Neural cell (in vitro differentiated cells): ENCODE data around the gene CERS3. TPM values are rescaled to one million over a fixed set of nuclear protein-coding genes. Genes with fewer than 3 reads are reported as not detected.

Experiments used
- H2AFZ ChIP-seq: fragments of 200-600, 300-800 bp; sonication (generic), shearing (Covaris generic); 2 replicates; pipeline ENCODE4 v1.6.0; 2014; ENCODE audit warnings: low read depth, mild to moderate bottlenecking, antibody characterized with exemption, low read length, moderate library complexity
- H3F3A ChIP-seq: fragments of 200-600 bp; shearing (Covaris generic); 2 replicates; pipeline ENCODE4 v1.6.1; 2016; ENCODE audit warnings: mild to moderate bottlenecking, moderate library complexity, mixed read lengths, antibody characterized with exemption, low read length; ENCODE audit not compliant: insufficient read depth, poor library complexity, severe bottlenecking
- H3K27ac ChIP-seq: fragments of 200-600, 300-800 bp; sonication (generic), shearing (Covaris generic); 2 replicates; pipeline ENCODE4 v1.5.1; 2014; ENCODE audit warnings: mild to moderate bottlenecking, low read length, moderate library complexity
- H3K27me3 ChIP-seq: fragments of 300-800, 200-600 bp; sonication (generic), shearing (Covaris generic); 2 replicates; pipeline ENCODE4 v1.6.0; 2014; ENCODE audit warnings: mild to moderate bottlenecking, low read depth, low read length, moderate library complexity; ENCODE audit not compliant: insufficient read depth
- H3K36me3 ChIP-seq: fragments of 300-800, 200-600 bp; sonication (generic), shearing (Covaris generic); 2 replicates; pipeline ENCODE4 v1.5.1; 2014; ENCODE audit warnings: mild to moderate bottlenecking, antibody characterized with exemption, low read length, moderate library complexity; ENCODE audit not compliant: insufficient read depth
- H3K4me2 ChIP-seq: fragments of 300-800, 200-600 bp; sonication (generic), shearing (Covaris generic); 2 replicates; pipeline ENCODE4 v1.6.0; 2014; ENCODE audit warnings: mild to moderate bottlenecking, low read length
- H3K4me3 ChIP-seq: fragments of 300-800, 200-600 bp; sonication (generic), shearing (Covaris generic); 2 replicates; pipeline ENCODE4 v1.5.1; 2014; ENCODE audit warnings: mild to moderate bottlenecking, low read length, moderate library complexity
- H3K79me2 ChIP-seq: fragments of 200-600 bp; shearing (Covaris generic); replicated peaks from 2 replicates; pipeline ENCODE4 v1.6.0; 2014; ENCODE audit warnings: mild to moderate bottlenecking, low read length, moderate library complexity; ENCODE audit not compliant: insufficient read depth
- H3K9ac ChIP-seq: fragments of 300-800, 200-600 bp; sonication (generic), shearing (Covaris generic); 2 replicates; pipeline ENCODE4 v1.6.1; 2016; ENCODE audit warnings: mild to moderate bottlenecking, low read length, mixed read lengths
- H3K9me2 ChIP-seq: fragments of 200-600 bp; shearing (Covaris generic); 2 replicates; pipeline ENCODE4 v1.6.1; 2016; ENCODE audit warnings: mild to moderate bottlenecking, low read length, mixed read lengths; ENCODE audit not compliant: insufficient read depth
- H3K9me3 ChIP-seq: fragments of 200-600, 300-800 bp; sonication (generic), shearing (Covaris generic); 2 replicates; pipeline ENCODE4 v1.6.1; 2016; ENCODE audit warnings: mild to moderate bottlenecking, mixed run types, low read length, moderate library complexity, mixed read lengths
- H4K20me1 ChIP-seq: fragments of 200-600 bp; shearing (Covaris generic); 2 replicates; pipeline ENCODE4 v1.6.1; 2016; ENCODE audit warnings: mild to moderate bottlenecking, mixed run types; ENCODE audit not compliant: insufficient read depth
- EP300 ChIP-seq: fragments of 450-650 bp; conservative IDR thresholded peaks from 2 replicates; pipeline ENCODE4 v1.6.1; 2014; ENCODE audit warnings: antibody characterized with exemption, mild to moderate bottlenecking, moderate library complexity; ENCODE audit not compliant: poor library complexity, severe bottlenecking
- EZH2 ChIP-seq: fragments of 200-600, 300-800 bp; shearing (Covaris generic), sonication (generic); IDR thresholded peaks from 2 replicates; pipeline ENCODE4 v1.6.1; 2014; ENCODE audit warnings: antibody characterized with exemption, low read length, borderline replicate concordance, mild to moderate bottlenecking; ENCODE audit not compliant: insufficient read depth, poor library complexity, severe bottlenecking
- POLR2AphosphoS5 ChIP-seq: IDR thresholded peaks from 2 replicates; pipeline ENCODE4 v1.6.1; 2012
- RAD21 ChIP-seq: fragments of 450-650 bp; conservative IDR thresholded peaks from 2 replicates; pipeline ENCODE4 v1.6.1; 2014; ENCODE audit warnings: antibody characterized with exemption, mild to moderate bottlenecking, moderate library complexity
- TAF1 ChIP-seq: IDR thresholded peaks from 2 replicates; pipeline ENCODE4 v1.6.1; 2012; ENCODE audit warnings: low read depth
- polyA plus RNA-seq: library from polyadenylated mRNA; depleted of rRNA; stranded (reverse); fragments of >200 nt; gene quantifications from 2 replicates; pipeline ENCODE4 v1.2.3, GENCODE V29; 2014
- TF ChIP-seq, protein P1 (sequence below): fragments of 450-650 bp; IDR thresholded peaks from 2 replicates; pipeline ENCODE4 v1.5.1; 2014; ENCODE audit warnings: antibody characterized with exemption, mild to moderate bottlenecking, moderate library complexity; ENCODE audit not compliant: poor library complexity, severe bottlenecking
- TF ChIP-seq, protein P2 (sequence below): IDR thresholded peaks from 2 replicates; pipeline ENCODE4 v1.6.1; 2012; ENCODE audit warnings: borderline replicate concordance

The CERS3 gene
- polyA plus RNA-seq, 1 donor from 2014 or later: 0.27 TPM

DNA sequence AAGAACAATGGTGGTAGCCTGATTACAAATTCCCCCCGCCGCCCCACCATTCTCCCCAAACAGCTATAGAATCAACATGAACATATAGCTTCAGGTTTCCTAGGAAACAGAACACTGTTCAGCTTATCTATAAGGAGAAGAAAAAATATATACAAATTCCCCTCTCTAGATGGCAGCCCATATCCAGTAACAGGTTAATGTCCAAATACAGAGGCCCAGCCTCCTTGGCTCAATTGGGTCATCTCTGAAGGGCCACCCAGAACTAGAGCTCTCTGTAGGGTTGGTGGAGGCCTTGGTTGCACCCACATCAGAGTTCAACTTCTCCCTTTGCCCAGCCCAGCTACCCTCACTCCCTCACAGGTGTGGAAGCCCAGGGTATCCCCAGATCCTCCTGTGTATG, 95.4 kb downstream of the CERS3 start:
- Histone ChIP-seq H3K36me3 (no peaks in the 10 kb centered on the region), H3K9ac (no peak overlapping the region), H3F3A (no peaks in the 10 kb centered on the region), H4K20me1 (no peaks in the 10 kb centered on the region), H3K27me3 (no peaks in the 10 kb centered on the region), H3K4me2 (no peak overlapping the region), H3K9me2 (no peaks in the 10 kb centered on the region), H2AFZ (no peak overlapping the region), H3K27ac (no peak overlapping the region), H3K9me3 (no peaks in the 10 kb centered on the region), H3K4me3 (no peak overlapping the region), H3K79me2 (no peaks in the 10 kb centered on the region)
- TF ChIP-seq, protein P1, sequence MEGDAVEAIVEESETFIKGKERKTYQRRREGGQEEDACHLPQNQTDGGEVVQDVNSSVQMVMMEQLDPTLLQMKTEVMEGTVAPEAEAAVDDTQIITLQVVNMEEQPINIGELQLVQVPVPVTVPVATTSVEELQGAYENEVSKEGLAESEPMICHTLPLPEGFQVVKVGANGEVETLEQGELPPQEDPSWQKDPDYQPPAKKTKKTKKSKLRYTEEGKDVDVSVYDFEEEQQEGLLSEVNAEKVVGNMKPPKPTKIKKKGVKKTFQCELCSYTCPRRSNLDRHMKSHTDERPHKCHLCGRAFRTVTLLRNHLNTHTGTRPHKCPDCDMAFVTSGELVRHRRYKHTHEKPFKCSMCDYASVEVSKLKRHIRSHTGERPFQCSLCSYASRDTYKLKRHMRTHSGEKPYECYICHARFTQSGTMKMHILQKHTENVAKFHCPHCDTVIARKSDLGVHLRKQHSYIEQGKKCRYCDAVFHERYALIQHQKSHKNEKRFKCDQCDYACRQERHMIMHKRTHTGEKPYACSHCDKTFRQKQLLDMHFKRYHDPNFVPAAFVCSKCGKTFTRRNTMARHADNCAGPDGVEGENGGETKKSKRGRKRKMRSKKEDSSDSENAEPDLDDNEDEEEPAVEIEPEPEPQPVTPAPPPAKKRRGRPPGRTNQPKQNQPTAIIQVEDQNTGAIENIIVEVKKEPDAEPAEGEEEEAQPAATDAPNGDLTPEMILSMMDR: no peak

DNA sequence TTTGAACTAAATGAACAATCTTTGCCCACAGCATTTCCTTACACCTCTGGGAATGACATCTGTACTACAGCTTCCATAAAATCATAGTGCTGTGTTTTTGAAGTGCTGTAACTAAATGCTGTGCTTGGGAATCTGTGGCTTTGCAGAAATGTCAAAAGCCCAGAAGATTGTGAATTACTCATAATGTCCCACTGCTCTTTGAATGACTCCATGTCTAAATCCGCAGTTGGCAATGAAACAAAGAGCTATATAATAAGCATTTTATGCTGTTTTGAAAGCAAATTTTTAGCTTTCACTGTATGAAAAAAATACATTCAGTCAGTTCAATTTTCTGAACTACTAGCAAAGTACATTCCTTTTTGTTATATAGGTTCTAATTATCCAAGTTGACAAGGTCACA, 98.3 kb downstream of the CERS3 start:
- no peak for TF ChIP-seq TAF1
- no peak for TF ChIP-seq POLR2AphosphoS5
- TF ChIP-seq, protein P2, sequence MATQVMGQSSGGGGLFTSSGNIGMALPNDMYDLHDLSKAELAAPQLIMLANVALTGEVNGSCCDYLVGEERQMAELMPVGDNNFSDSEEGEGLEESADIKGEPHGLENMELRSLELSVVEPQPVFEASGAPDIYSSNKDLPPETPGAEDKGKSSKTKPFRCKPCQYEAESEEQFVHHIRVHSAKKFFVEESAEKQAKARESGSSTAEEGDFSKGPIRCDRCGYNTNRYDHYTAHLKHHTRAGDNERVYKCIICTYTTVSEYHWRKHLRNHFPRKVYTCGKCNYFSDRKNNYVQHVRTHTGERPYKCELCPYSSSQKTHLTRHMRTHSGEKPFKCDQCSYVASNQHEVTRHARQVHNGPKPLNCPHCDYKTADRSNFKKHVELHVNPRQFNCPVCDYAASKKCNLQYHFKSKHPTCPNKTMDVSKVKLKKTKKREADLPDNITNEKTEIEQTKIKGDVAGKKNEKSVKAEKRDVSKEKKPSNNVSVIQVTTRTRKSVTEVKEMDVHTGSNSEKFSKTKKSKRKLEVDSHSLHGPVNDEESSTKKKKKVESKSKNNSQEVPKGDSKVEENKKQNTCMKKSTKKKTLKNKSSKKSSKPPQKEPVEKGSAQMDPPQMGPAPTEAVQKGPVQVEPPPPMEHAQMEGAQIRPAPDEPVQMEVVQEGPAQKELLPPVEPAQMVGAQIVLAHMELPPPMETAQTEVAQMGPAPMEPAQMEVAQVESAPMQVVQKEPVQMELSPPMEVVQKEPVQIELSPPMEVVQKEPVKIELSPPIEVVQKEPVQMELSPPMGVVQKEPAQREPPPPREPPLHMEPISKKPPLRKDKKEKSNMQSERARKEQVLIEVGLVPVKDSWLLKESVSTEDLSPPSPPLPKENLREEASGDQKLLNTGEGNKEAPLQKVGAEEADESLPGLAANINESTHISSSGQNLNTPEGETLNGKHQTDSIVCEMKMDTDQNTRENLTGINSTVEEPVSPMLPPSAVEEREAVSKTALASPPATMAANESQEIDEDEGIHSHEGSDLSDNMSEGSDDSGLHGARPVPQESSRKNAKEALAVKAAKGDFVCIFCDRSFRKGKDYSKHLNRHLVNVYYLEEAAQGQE: no peak
- TF ChIP-seq EZH2: no peak
- TF ChIP-seq, protein P1: no peak
- Histone ChIP-seq H3K9me2 (no peaks in the 10 kb centered on the region), H3K9ac (no peak overlapping the region), H3K4me2 (no peak overlapping the region), H3K36me3 (no peaks in the 10 kb centered on the region), H2AFZ (no peak overlapping the region), H3F3A (no peaks in the 10 kb centered on the region), H3K27ac (no peak overlapping the region), H3K4me3 (no peak overlapping the region), H3K9me3 (no peaks in the 10 kb centered on the region), H4K20me1 (no peaks in the 10 kb centered on the region), H3K79me2 (no peaks in the 10 kb centered on the region), H3K27me3 (no peaks in the 10 kb centered on the region)

- H3K9me3 ChIP-seq: no peaks in the 10 kb centered on the region
- no peak overlapping the region for H3K9ac ChIP-seq
- H3K27ac ChIP-seq: no peak overlapping the region
- no peak overlapping the region for H2AFZ ChIP-seq
- no peaks in the 10 kb centered on the region for H3K27me3 ChIP-seq
- no peaks in the 10 kb centered on the region for H3K36me3 ChIP-seq
- no peaks in the 10 kb centered on the region for H3K79me2 ChIP-seq
- H3F3A ChIP-seq: no peaks in the 10 kb centered on the region
- H3K9me2 ChIP-seq: no peaks in the 10 kb centered on the region
- H3K4me2 ChIP-seq: no peak overlapping the region
- H4K20me1 ChIP-seq: no peaks in the 10 kb centered on the region
- no peak overlapping the region for H3K4me3 ChIP-seq
- TF ChIP-seq, protein P1: no peak
- TF ChIP-seq EZH2 (no peak), RAD21 (no peak), POLR2AphosphoS5 (no peak), EP300 (no peak), TAF1 (no peak)
- TF ChIP-seq, protein P2: no peak
Measured at GRCh38 chr15:100429116-100429728, 99.5 kb downstream of the CERS3 start.
